Measurements from ENCODE around the gene SCN9A.

The SCN9A gene

DNA sequence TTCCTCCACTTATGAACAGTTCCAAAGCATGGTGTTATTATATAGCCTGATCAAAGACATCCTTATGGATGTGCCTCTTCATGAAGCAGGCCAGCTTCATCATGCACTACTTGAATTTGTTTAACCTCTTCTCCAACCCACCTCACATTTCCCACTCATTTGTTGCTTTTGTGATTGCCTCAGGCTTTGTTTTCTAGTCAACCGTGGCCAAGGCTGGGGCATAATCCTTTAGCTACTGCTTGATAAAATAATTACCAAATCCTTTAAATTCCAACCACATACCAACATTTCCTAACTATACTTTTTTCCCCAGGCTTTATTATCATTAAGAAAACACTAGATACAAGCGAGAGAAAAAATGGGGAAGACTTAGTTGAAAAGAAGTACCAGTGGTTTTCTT, 208.3 kb downstream of the SCN9A start:
- no peak for DNase-seq

DNA sequence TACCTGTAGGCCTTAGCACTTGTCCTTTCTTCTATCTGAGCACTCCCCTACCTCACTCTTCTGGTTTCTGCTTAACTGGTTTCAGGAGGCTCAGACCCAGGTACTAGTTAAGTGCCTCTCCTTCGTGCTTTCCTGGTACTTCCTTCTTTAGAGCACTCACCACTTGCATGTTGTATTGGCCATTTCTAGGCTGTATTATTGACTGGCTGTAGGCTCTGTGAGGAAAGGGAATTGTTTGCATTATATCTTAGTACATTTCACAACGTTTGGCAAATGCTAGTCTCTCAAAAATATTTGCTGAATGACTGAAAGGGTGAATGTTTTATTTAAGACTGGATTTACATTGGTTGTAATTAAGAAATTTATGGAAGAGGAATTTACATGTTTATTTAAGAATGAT, 212.0 kb downstream of the SCN9A start:
- DNase-seq, result no peak

DNA sequence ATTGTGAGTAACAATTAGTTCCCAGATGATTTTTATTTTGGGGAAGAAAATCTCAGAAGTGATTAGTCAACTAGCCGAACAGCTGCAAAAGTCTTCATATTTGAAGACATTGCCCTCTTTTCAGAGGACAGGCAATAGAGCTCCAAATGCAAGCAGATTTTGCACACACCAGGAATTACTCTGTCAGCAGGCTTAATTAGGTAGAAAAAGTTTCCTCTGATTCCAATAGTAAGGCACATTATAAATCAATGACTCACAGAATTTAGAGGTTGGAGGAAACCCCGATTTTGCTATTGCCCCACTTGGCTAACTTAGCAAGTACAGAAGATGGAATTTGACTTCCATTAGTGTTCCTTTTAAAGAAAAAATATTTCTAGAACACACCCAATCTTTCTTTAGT, 217.2 kb downstream of the SCN9A start:
- no peak for DNase-seq

DNA sequence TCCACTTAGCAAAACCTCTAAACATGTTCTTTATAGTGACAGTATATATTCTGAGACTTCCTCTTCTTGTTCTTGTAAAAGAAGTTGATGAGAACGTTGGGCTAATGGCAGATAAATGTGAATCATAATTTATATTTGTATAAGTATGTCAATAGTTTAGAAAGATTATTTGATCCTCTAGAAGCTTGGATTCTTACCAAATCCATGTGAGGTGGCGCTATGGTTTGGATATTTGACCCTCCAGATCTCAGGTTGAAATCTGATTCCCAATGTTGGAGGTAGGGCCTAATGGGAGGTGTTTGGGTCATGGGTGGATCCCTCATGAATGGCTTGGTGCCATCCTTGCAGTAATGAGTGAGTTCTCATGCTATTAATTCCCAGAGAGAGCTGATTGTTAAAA, 218.2 kb downstream of the SCN9A start:
- no peak for DNase-seq

DNA sequence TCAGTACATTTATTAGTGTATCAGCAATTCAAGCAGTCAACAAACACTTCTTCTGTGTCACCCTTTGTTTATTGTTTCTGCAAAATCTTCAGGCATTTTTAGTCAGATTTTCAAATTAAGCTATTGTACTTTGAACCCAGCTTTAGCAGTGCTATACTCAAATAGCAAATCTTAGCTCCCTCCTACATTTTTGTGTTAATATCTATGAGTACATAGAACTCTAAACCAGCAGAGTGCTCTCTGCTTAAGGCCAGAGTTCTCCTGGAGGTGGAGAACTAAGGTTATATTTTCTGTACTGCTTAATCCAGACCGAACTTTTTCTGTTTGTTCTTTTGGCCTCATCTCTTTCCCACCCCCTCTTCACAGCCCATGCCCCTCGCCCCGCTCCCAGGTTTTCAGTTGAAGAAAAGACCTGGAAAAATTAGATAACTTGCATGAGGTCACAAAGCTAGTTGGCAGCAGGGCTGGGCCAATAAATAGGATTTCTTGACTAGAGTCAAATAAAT, 218.7 kb downstream of the SCN9A start:
- no peak for DNase-seq

DNA sequence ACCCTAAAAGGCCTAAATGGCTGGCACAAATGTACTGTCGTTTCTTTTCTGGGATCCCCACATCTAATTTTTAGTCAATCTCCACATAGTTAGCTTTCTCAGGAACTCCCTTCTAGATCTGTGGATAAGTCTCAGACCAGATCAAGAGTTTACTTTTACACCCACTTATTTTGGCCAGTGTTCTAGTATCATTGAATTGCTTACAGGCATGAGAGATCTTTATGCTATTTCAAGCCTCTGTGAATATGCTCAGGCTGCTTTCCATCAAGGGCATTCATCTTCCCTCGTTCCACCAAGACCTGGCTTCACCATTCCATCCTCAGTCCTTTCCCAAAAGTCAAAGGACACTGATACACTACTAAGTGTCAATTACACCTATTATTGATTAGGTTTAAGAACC, 220.2 kb downstream of the SCN9A start:
- DNase-seq, result no peak

DNA sequence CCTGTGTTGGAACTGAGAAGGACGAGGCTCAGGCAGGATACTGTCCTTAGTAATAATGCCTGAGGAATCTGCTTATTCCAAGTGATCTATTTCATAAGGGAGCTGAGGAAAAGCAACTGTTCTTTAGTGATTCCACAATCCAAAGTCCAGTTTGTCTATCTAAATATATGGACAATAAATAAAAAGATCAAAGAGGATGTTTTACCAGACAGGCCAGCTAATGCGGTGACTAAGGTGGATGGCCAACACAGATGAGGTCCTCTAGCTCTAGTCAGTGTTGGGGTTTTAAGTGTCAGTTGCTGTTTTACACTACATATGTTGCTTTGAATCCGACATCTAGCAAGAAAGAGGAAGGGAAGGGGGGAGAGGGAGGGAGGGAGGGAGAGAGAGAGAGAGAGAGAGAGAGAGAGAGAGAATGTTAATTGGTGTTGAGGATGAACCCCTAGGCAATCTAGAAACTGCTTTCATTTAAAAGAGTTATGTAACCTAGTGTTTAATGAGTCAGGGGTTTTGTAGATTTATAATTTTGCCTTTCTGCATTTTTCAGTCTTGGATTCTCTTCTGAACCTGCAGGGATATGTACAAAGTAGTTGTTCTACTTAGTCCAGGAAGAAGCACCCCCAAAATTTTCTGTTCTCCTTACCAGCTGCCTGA, 220.9 kb downstream of the SCN9A start:
- no peak for DNase-seq

DNA sequence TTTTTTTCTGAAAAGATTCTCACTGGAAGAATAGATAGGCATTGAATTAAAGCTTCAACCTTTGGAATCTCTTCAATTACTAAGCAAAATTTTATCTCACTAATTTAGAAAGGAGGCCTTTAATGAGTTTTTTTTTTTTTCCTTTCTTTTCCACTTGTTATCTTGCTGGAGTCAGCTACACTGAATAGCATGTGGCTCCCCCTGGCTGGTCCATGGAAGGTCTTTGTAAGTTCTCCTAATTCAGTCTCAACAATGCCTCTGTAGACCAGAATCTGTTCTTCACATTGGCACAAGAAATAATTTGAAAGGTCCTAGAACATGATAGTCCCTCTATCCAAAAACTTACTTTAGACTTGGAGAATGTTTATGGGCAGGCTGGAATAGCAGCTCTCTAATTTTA, 223.7 kb downstream of the SCN9A start:
- DNase-seq, result no peak

DNA sequence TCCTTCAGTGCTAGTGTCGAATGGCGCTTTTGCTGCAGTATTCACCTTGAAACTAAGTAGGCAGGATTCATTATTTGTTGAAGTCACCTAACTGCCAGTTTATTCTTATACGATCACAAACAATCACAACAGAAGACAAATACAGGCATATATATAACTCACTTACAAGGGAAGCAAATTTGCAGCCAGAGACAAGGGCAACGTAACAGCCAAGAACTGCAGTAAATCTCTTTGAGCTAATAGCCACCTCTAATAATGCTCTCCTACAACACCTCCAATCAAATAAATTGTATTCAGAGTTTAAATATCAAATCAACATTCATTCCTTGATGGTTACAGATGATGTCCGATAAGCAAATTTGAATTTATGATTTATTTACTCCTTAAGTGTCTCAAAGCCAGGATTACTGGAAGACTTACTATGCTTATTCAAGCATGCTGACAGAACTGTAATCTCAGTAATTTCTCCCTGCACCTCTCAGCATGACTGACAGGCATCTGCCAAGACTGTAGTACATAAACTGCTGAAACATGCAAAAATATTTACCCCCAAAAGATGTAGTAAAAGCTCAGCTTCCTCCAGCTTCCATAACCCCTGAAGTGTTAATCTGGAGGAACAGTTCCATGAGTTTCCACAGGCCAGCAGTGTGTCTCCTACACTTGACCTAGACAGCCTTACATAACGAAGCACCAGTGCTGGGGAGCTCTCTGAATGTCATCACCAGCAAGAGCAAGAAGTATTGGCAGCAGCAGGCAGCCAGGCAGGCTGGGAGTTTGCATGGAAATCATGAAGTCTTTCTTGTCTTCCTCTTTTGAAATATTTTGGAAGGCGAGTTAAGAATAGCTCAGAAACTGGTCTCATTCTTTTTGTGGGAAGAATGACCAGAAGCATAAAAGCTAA, 227.0 kb downstream of the SCN9A start:
- DNase-seq, result no peak

DNA sequence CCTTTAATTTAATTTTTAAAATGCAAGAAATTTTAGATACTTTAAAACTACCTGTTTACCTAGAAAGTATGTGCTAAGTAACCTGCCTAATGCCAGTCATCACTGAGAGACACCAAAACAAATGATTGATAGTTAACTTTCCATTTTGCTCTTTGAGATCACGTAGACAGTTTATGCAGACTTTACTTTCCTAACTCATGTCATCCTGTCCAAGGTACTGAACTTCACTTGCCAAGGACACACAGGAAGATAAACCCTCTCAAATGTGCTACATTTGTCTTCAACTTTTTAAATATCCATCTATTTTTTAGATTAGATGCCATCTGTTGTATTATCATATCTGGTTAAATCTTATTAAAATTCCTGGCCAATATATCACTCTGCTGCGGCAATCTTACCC, 227.9 kb downstream of the SCN9A start:
- no peak for DNase-seq
